Esophagus (tissue), 2 donors: ENCODE data around the gene C11orf98. TPM values are rescaled to one million over a fixed set of nuclear protein-coding genes. Genes with fewer than 3 reads are reported as not detected.

Experiments
- H3K27ac ChIP-seq, 2 donors: one replicate each; pipeline ENCODE4 v1.5.1; 2013; ENCODE audit warnings: low read depth in 2 of 2, mild to moderate bottlenecking in 2 of 2, inconsistent platforms in 1 of 2, low read length in 1 of 2, moderate library complexity in 1 of 2
- H3K27me3 ChIP-seq, 2 donors: one replicate each; pipeline ENCODE4 v1.6.1; 2013; ENCODE audit warnings: low read length in 2 of 2, control low read depth in 1 of 2, mild to moderate bottlenecking in 1 of 2; ENCODE audit not compliant: insufficient read depth in 2 of 2, control insufficient read depth in 1 of 2
- H3K36me3 ChIP-seq, 2 donors: one replicate each; pipeline ENCODE4 v1.6.1; 2013; ENCODE audit warnings: low read length in 1 of 2; ENCODE audit not compliant: control insufficient read depth in 2 of 2, insufficient read depth in 2 of 2
- H3K4me1 ChIP-seq, 2 donors: one replicate each; pipeline ENCODE4 v1.6.1; 2013; ENCODE audit warnings: low read length in 1 of 2; ENCODE audit not compliant: control insufficient read depth in 2 of 2, insufficient read depth in 2 of 2
- H3K4me3 ChIP-seq, 2 donors: one replicate each; pipeline ENCODE4 v1.5.1; 2013; ENCODE audit warnings: low read length in 2 of 2, mild to moderate bottlenecking in 2 of 2, low read depth in 1 of 2, moderate library complexity in 1 of 2
- H3K9me3 ChIP-seq, 2 donors: one replicate each; pipeline ENCODE4 v1.6.1; 2013; ENCODE audit warnings: mild to moderate bottlenecking in 2 of 2, low read depth in 1 of 2, low read length in 1 of 2, moderate library complexity in 1 of 2; ENCODE audit not compliant: control insufficient read depth in 2 of 2, insufficient read depth in 1 of 2
- WGBS, 2 donors: extraction: QIAGEN DNeasy Blood & Tissue Kit; methylation state at CpG; one replicate each; pipeline ENCODE4 v1.1.7; 2013; 5-methylcytosine and 5-hydroxymethylcytosine counted together
- polyA plus RNA-seq, 2 donors: library from polyadenylated mRNA; stranded (reverse); fragments of 200-250 nt; gene quantifications; one replicate each; pipeline ENCODE4 v1.2.3, GENCODE V29; 2013
- donor health status: healthy with polysubstance abuse.
- donor health status: Bipolar disorder and iron deficiency.

The C11orf98 gene
- polyA plus RNA-seq, 2 donors = 71.9 to 96.9 TPM

DNA sequence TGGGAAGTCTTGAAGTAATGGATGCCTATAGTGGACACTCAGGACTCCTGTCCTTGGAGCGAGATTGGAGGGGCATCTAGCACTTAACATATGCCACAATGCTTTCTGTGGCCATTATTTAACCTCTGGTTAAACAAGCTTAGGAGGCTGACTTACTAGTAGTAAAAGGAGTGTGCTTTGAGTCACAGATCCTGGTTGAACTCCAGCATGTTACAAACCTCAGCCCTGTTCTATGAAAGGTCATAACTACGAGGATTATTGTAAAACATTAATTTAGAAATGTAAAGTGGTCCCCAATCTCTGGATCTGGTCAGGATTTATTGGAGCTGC is 8.2 kb upstream of the C11orf98 start:
- Histone ChIP-seq H3K9me3 (no peaks in the 10 kb centered on the region), H3K27ac (peak overlapping the region; percentile 93 to 97), H3K27me3 (no peaks in the 10 kb centered on the region), H3K4me1 (peaks cover 0 to 5% of the 10 kb centered on the region in 2 donors), H3K36me3 (peaks cover 3 to 14% of the 10 kb centered on the region in 2 donors), H3K4me3 (no peak overlapping the region)
- WGBS, 2 donors = 68 to 74% methylated on average over 2 of the region's 2 CpGs

DNA sequence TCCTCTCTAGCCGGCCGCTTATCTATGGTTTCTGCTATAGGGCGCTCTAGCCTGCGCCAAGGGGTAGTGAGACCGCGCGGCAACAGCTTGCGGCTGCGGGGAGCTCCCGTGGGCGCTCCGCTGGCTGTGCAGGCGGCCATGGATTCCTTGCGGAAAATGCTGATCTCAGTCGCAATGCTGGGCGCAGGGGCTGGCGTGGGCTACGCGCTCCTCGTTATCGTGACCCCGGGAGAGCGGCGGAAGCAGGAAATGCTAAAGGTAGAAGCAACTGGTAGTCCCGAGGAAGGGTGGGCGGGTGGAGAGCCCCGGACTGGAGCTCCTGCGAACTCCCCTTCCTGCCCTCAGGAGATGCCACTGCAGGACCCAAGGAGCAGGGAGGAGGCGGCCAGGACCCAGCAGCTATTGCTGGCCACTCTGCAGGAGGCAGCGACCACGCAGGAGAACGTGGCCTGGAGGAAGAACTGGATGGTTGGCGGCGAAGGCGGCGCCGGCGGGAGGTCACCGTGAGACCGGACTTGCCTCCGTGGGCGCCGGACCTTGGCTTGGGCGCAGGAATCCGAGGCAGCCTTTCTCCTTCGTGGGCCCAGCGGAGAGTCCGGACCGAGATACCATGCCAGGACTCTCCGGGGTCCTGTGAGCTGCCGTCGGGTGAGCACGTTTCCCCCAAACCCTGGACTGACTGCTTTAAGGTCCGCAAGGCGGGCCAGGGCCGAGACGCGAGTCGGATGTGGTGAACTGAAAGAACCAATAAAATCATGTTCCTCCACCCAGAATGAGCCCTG is 6.8 kb upstream of the C11orf98 start, which contains the start of the genes LBHD1 and UQCC3:
Gene LBHD1, minus strand, starts transcription at position 660 of the 782 bp plus-strand sequence. CDS start 2,236 bp downstream, outside the sequence.
Gene UQCC3, plus strand, starts transcription at position 66 of the 782 bp plus-strand sequence. Its CDS starts 73 bp downstream, at position 139.
- no peaks in the 10 kb centered on the region for H3K27me3 ChIP-seq
- peaks cover 3 to 6% of the 10 kb centered on the region in 2 donors for H3K36me3 ChIP-seq
- H3K4me3 ChIP-seq = peak within 1 kb of the TSS; percentile 87 to 92
- H3K27ac ChIP-seq = peak within 1 kb of the TSS; percentile 93 to 97
- 0% methylated on average over 58 to 59 of the region's 59 CpGs for WGBS, 2 donors
- H3K4me1 ChIP-seq = peaks cover 0 to 3% of the 10 kb centered on the region in 2 donors
- no peaks in the 10 kb centered on the region for H3K9me3 ChIP-seq

DNA sequence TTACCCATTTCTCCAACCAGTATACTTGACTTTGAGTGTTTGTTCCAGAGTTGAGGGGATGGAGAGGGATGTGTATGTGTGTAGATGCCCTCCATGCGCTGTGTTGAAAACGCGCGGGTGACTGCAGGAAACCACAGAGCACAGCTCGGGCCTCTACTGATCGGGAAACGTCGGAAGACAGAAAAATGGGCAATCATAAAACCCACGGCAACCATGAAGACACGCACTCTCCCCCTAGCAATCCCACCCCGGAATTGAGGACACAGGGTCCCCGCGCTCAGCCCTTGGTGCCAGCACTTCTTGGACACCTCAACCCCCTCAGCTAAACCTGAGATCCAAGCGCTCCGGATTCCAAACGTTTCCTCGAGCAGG is 6.2 kb upstream of the C11orf98 start:
- H3K4me1 ChIP-seq = peaks cover 4 to 9% of the 10 kb centered on the region in 2 donors

DNA sequence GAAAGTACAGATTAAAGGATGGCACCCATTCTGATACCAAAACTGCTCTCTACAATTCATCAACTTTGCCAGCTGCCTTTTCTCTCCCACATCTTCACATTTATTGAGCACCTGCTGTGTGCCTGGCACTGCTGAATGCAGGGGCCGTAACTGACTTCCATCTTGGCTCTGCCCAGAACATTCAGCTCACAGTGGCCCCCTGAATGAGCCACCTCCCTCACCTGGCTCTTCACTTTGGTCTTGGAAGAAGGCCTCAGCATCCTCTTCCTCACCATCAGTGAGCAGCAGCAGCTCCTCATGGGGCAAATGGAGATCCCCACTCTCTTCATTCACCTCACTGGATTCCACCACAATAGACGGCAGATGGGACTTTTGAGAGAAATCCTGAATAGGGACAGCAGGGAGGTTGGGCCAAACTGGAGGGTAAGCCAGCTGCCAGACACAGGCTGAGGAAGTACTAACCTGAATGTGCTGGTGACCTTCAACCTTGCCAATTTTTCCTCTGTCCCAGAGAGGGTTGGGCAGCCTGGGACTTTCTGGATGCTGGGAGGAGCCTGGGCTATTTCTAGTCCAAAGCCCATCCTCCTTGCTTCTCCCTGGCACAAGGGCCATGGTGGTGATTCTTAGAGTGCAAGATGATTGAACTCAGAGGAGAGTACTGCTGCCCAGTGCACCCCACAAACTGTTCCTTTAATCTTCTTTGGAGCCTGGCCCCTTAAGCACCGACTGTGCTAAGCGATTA is 4.6 kb upstream of the C11orf98 start:
- WGBS, 2 donors = 62 to 67% methylated on average over 4 of the region's 4 CpGs
- Histone ChIP-seq H3K9me3 (no peaks in the 10 kb centered on the region), H3K27ac (peak overlapping the region in 1 of 2 donors; percentile 47), H3K4me3 (no peak overlapping the region), H3K4me1 (peaks cover 4 to 10% of the 10 kb centered on the region in 2 donors), H3K36me3 (peaks cover 3 to 5% of the 10 kb centered on the region in 2 donors), H3K27me3 (no peaks in the 10 kb centered on the region)

More for the DNA sequence above, 6.2 kb upstream of the C11orf98 start:
- peak overlapping the region; percentile 93 to 97 for H3K27ac ChIP-seq
- no peaks in the 10 kb centered on the region for H3K27me3 ChIP-seq
- peaks cover 3 to 6% of the 10 kb centered on the region in 2 donors for H3K36me3 ChIP-seq
- H3K9me3 ChIP-seq = no peaks in the 10 kb centered on the region
- peak overlapping the region; percentile 87 to 92 for H3K4me3 ChIP-seq
- WGBS, 2 donors = 0 to 1% methylated on average over 14 to 17 of the region's 17 CpGs

DNA sequence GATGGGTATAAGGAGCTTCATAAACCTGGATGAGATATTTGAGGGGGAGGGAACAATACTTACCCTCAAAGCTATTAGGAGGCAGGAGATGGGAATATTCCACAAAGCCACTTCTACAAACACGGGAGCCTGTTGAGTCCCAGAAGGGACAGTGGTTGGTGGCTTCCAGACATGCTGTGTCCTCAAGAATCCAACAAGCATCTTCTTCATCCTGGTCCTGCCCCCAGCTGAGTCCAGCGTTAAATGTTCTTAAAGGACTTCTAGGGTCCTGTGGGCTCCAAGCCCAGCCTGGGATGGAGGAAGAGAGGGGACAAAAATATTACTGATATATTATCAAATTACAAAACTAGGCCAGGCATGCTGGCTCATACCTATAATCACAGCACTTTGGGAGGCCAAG is 2.5 kb upstream of the C11orf98 start:
- Histone ChIP-seq H3K9me3 (no peaks in the 10 kb centered on the region), H3K36me3 (peaks cover 3 to 5% of the 10 kb centered on the region in 2 donors), H3K4me3 (no peak overlapping the region), H3K4me1 (peaks cover 4 to 10% of the 10 kb centered on the region in 2 donors), H3K27me3 (no peaks in the 10 kb centered on the region), H3K27ac (no peak overlapping the region)
- 71 to 86% methylated on average over 2 of the region's 2 CpGs for whole genome bisulfite sequencing, 2 donors

DNA sequence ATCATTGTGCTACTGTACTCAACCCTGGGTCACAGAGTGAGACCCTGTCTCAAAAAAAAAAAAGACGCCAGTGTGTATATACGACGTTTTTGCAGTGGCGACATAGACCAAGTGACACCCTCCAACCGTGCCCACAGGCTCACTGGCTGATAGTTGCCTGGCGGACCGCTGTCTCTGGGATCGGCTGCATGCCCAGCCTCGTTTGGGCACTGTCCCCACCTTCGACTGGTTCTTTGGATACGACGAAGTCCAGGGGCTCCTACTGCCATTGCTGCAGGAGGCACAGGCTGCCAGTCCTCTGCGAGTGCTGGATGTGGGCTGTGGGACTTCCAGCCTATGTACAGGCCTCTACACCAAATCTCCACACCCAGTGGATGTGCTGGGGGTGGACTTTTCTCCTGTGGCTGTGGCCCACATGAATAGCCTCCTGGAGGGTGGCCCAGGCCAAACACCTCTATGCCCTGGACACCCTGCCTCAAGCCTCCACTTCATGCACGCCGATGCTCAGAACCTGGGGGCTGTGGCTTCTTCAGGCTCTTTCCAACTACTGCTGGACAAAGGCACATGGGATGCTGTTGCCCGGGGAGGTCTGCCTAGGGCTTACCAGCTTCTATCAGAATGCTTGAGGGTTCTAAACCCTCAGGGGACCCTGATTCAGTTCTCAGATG is 1.4 kb upstream of the C11orf98 start:
- Histone ChIP-seq H3K4me1 (peaks cover 4 to 10% of the 10 kb centered on the region in 2 donors), H3K9me3 (no peaks in the 10 kb centered on the region), H3K4me3 (peak overlapping the region; percentile 82 to 91), H3K27ac (peak overlapping the region; percentile 87 to 97), H3K27me3 (no peaks in the 10 kb centered on the region), H3K36me3 (peaks cover 3 to 5% of the 10 kb centered on the region in 2 donors)
- WGBS, 2 donors = 31 to 35% methylated on average over 16 of the region's 16 CpGs

DNA sequence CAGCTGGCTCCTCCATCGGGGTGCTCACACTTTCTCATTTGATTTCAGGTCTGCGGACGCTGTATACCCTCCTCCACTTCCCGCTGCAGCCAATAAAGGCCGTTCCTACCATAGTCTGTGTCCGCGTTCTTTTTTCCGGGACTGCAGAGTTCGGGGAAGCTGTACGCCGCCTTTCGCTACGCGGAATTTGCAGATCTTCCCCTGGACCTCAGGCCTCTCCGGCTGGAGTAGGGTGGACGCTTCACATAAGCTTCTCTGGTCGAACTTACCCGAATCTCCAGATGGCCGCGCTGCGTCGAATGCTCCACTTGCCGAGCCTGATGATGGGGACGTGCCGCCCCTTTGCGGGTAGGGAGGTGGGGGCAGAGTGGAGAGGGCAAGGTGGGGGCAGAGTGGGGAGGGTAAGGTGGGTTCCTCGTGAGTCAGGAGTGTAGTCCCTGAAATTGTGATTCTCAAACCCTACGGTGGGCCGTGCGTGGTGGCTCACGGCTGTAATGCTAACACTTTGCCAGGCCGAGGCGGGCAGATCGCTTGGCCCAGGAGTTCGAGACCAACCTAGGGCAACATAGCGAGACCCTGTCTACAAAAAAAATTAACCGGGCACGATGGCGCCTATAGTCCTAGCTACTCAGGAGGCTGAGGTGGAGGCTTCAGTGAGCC is 719 bp upstream of the C11orf98 start:
- Histone ChIP-seq H3K36me3 (peaks cover 3 to 5% of the 10 kb centered on the region in 2 donors), H3K4me1 (peaks cover 4 to 10% of the 10 kb centered on the region in 2 donors), H3K27ac (peak overlapping the region; percentile 87 to 97), H3K27me3 (no peaks in the 10 kb centered on the region), H3K4me3 (peak overlapping the region; percentile 82 to 91), H3K9me3 (no peaks in the 10 kb centered on the region)
- WGBS, 2 donors = 1 to 5% methylated on average over 39 of the region's 39 CpGs

DNA sequence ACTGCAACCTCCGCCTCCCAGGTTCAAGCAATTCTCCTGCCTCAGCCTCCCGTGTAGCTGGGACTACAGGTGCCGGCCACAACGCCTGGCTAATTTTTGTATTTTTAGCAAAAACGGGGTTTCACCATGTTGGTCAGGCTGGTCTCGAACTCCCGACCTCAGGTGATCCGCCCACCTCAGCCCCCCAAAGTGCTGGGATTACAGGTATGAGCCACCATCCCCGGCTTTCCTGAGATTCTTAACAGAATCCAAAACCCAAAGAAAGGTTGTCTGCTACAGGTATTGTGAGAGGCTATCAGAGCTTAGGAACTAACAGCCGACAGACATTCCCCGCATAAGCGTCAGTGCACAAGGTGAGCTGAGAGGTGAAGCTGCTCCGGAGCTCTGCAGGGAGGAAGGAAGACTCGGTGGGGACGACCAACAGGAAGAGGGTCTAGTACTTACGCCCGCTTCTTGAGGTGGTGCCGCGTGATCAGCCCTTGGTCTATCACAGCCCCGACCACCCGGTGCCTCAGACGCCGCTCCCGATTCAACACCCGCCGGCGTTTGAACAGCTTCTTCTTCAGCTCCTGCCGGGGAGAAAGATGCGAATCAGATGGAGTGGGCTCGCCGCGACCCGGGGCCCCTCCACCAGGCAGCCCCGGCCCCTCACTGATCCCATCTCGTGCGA is 470 bp downstream of the C11orf98 start:
- 3% methylated on average over 35 to 36 of the region's 36 CpGs for WGBS, 2 donors
- Histone ChIP-seq H3K9me3 (no peaks in the 10 kb centered on the region), H3K27me3 (no peaks in the 10 kb centered on the region), H3K4me3 (peak overlapping the region; percentile 82 to 91), H3K27ac (peak overlapping the region; percentile 91 to 97), H3K4me1 (peaks cover 4 to 10% of the 10 kb centered on the region in 2 donors), H3K36me3 (peaks cover 3 to 5% of the 10 kb centered on the region in 2 donors)
